Anterior cingulate cortex (tissue), 58 donors: ENCODE results near the gene TCHH.
A peak's percentile ranks its signal among the peaks of the same experiment; 100 is the strongest.
"Not testable (repeated sequence)": the region's sequence is repeated elsewhere in the genome, so short reads cannot be mapped to it uniquely, and the experiment has no call there.

ENCODE experiments used
- DNase-seq, 58 donors: peaks; one replicate each; lab custom pipeline; 2025; lab: John Stamatoyannopoulos, UW

TCHH gene, protein sequence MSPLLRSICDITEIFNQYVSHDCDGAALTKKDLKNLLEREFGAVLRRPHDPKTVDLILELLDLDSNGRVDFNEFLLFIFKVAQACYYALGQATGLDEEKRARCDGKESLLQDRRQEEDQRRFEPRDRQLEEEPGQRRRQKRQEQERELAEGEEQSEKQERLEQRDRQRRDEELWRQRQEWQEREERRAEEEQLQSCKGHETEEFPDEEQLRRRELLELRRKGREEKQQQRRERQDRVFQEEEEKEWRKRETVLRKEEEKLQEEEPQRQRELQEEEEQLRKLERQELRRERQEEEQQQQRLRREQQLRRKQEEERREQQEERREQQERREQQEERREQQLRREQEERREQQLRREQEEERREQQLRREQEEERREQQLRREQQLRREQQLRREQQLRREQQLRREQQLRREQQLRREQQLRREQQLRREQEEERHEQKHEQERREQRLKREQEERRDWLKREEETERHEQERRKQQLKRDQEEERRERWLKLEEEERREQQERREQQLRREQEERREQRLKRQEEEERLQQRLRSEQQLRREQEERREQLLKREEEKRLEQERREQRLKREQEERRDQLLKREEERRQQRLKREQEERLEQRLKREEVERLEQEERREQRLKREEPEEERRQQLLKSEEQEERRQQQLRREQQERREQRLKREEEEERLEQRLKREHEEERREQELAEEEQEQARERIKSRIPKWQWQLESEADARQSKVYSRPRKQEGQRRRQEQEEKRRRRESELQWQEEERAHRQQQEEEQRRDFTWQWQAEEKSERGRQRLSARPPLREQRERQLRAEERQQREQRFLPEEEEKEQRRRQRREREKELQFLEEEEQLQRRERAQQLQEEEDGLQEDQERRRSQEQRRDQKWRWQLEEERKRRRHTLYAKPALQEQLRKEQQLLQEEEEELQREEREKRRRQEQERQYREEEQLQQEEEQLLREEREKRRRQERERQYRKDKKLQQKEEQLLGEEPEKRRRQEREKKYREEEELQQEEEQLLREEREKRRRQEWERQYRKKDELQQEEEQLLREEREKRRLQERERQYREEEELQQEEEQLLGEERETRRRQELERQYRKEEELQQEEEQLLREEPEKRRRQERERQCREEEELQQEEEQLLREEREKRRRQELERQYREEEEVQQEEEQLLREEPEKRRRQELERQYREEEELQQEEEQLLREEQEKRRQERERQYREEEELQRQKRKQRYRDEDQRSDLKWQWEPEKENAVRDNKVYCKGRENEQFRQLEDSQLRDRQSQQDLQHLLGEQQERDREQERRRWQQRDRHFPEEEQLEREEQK (N-terminal part only)

DNA sequence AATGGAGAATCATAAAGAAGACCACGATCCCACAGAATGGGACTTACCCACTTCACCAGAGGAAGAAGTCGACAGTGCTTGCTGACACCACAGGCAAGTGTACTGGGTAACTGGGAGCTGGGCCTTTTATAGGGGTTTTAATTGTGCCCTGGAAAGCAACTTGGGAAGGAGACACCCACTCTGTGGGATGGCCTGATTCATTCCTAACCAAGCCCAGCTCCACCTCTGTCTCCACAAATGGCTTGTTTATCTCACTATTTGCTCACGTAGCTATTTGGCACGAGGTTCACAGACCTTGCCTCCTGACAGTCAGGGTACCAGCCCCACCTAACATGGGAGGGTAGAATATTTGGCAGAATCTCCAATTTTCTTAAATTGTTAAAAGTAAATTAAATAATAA lies at the start of gene TCHH:
TSS of gene TCHH (minus strand) at position 101 of the 400 bp plus-strand sequence. CDS start 1,364 bp downstream, outside the sequence.
- no peak for DNase-seq

DNA sequence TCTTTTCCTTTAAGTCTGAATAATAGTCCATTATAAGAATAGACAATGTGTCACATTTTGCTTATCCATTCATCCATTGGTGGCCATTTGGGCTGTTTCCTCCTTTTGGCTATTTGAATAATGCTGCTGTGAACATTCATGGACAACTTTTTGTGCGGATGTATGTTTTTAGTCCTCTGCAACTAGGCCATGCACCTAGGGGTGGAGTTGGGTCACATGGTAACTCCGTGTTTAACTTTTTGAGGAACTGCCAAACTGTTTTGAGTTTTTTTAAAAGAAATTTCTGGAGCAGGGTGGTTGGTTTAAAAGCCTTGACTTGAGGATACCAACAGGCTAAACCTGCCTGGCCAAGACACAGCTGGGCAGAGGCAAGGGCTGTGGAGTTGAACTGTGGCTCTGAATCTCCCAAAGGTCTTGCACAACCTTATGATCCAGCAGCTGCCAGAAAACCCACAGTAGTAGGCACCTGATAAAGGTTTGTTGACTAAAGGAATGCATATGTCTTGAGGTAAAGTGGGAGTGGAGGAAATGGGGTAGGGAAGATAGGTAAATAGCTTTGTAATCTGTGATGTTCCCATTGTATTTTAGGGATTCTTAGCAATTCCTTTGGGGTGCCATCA lies 49.4 kb upstream of the TCHH start:
- DNase-seq, result no peak

DNA sequence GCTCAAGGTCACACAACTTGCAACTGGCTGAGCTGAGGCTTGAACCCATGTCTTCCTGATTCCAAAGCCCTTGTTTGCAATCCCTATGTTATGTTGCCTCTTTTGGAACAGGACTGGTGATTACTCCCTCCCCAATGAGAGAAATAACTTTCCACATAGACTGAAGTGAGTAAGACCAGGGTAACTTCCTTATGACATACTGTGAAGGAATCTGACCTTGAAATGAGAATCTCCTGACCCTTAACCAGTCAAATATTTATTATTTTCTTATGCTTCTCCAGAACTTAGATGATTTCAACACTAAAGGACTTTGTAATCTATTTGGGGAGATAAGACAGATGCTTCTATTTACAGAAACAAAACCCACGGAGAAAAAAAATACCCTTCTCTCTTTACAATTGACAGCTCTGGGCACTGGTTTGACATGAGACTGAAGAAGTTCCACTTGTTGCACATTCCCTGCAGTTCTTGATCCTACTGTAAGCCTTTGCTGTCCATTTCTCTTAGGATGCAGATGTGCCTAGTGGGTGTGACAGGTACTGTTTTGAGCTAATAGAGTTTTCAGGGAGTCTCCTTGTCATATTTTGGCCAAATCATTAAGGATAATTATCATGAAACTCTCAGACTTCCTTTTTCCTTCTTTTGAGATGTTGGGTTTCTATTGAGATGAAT lies 47.7 kb upstream of the TCHH start:
- no peak for DNase-seq

DNA sequence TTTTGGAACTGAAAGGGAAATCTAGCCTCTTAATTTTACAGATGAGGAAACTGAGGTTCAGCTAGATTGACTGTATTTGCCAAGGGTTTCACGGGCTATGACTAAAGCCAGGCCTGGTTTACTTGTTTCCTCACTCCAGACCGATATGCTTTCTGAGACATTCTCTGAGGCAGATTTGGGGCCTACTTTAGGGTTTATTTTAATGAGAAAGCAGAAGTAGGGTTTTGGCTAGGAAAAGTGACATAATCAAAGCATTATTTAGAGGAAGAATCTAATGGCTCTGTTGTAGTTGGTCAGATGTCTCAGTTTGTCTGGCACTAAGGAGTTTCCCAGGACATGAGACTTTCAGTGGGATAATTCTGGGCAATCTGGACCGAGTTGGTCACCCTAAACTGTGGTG lies 45.3 kb upstream of the TCHH start:
- DNase-seq, result no peak

DNA sequence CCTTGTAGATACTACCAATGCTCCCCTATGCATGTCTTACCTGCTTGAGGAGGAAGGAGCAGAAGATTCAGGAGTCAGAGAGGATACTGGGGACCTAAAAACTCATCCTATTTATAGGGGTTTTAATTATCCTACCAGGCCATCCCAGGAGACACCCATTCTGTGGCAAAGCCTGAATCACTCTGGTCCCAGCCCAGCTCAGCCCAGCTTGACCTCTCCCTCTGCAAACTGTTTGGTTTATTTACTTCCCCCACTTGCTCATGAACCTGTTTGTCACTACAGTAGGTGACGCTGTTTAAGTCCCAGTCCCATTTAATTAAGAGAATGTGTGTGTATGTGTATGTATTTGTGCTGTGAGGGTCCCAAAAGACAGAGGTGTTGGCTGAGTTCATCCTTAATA lies 43.9 kb upstream of the TCHH start, which contains the start of gene RPTN:
TSS of gene RPTN (minus strand) at position 85 of the 400 bp plus-strand sequence. CDS start 1,339 bp downstream, outside the sequence.
- no peak for DNase-seq

DNA sequence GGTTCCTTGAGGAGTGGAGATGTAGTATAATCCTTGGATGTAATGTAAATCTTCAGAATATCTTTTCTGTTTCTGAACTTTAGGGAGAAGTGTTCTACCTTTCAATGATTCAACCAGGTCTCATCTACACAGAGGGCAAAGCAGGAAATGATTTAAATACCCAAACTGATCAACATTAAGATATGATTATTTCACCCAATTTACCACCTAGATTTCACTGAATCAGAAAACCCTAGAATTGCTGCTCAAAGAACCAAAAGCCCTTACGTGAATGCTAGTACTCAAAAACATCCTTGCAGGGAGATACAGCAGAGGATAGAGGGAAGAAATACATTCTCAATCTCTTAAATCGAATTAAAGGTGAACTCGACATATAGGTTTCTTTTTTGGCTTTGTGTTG lies 38.8 kb upstream of the TCHH start:
- DNase-seq, result no peak

DNA sequence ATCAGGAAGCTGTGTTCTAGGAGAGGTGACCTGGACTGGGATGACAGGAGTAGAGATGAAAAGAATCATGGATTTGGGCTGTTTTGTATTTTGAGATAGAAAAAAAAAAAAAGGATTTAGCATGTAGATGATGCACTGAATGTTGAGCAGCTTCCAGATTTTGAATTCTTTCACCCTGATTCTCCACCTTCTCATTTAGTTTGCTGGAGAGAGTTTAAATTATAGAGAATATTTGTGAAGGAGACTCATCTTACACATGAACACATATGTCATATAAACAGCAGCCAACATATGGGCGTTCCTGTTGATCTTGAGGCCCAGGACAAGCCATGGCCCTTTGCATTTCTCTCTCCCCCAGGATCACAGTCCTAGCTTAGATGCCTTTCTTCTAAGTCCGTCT lies 36.4 kb upstream of the TCHH start:
- DNase-seq, result no peak

DNA sequence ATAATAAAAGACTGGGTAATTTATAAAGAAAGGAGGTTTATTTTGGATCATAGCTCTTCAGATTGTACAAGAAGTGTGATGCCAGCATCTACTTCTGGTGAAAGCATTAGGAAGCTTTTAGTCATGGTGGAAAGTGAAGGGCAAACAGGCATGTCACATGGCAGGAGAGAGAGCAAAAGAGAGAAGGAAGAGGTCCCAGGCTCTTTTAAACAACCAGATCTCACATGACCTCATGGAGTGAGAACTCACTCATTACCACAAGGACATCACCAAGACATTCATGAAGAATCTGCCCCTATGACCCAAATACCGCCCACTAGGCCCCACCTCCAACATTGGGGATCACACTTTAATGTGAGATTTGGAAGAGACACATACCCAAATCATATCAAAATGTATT lies 33.7 kb upstream of the TCHH start:
- DNase-seq, result no peak

DNA sequence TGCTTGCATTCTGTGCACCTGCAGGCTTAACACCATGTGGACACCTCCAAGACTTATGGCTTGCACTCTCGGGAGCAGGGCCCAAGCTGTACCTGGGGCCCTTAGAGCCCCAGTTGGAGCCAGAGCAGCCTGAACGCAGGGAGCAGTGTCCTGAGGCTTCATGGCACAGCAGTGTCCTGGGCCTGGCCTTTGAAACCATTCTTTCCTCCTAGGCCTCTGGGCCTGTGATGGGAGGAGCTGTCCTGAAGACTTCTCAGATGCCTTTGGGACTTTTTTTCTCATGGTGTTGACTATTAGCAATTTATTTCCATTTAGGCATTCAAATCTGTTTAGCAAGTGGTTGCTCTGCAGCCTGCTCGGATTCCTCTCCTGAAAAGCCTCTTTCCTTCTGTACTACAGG lies 32.8 kb upstream of the TCHH start:
- no peak for DNase-seq

DNA sequence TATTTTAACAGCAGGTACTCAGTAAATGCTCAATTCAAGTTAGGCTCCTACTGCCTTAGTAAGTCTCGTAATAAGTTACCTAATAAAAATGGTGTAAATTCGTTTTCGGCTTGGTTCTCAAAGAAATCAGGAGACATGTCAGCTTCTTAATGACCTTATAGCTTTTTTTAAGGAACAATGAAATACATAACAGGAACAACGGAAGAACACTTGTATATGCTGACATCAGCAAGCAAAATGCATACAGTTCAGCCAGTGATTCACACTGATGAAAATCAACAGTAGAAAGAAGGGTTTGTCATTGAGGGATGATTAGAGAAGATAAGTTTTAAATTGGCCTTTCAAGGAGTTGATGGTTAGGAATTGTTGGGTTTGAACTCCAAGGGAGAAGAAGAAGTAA lies 30.5 kb upstream of the TCHH start:
- no peak for DNase-seq

DNA sequence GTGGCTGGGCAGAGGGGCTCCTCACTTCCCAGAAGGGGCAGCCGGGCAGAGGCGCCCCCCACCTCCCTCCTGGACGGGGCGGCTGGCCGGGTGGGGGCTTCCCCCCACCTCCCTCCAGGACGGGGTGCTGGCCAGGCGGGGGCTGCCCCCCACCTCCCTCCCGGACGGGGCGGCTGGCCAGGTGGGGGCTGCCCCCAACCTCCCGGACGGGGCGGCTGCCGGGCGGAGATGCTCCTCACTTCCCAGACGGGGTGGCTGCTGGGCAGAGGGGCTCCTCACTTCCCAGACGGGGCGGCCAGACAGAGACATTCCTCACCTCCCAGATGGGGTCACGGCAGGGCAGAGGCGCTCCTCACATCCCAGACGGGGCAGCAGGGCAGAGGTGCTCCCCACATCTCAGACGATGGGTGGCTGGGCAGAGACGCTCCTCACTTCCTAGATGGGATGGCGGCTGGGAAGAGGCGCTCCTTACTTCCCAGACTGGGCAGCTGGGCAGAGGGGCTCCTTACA lies 29.5 kb upstream of the TCHH start:
- not testable (repeated sequence) for DNase-seq

DNA sequence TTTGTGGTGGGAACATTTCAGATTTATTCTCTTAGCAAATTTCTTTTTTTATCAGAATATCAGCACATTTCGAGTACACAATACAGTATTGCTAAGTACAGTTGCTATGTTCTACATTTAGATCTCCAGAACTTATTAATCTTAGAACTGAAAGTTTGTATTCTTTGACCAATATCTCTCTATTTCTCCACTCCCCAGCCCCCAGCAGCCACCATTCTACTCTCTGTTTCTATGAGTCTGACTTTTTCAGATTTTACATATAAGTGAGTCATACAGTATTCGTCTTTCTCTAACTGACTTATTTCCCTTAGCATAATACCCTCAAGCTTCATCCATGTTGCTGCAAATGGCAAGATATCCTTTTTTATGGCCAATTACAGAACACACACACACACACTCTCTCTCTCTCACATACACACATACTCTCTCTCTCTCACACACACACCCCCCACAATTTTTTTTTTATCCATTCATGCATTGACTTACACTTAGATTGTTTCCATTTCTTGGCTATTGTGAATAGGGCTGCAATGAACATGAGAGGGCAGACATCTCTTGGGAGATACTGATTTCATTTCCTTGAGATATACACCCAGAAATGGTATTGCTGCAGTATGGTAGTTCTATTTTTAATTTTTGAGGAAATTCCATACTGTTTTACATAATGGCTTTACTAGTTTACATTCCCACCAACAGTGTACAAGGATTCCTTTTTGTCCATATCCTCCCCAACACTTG lies 28.1 kb upstream of the TCHH start:
- no peak for DNase-seq

DNA sequence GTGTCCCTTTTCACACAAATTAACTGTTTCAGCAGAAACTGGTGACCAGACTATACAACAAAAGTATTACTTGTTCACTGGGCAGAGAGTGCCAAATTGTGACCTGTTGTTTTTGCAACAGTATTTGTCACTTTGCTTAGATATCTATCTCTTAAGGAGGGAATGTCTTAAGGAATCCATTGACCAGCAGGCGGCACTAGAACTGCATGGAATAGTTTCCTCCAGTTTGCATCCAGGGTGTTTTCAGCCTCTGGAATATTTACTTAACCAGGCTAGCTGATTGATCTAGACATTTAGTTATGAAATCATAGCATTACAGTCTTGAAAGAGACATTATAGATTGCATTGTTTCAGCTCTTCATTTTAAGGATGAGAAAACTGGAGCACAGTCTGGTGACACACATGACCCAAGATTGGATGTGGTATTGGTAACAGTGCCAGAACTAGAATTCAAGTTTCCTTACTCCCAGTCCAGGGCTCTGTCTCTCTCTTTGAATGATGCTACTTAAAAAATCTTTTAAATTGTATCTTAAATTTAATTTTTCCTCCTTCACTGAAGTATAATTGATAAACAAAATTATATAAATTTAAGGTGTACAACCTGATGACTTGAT lies 26.8 kb upstream of the TCHH start:
- DNase-seq, result peak in 30 of 58 donors; percentile 0 to 52 (median 6)

DNA sequence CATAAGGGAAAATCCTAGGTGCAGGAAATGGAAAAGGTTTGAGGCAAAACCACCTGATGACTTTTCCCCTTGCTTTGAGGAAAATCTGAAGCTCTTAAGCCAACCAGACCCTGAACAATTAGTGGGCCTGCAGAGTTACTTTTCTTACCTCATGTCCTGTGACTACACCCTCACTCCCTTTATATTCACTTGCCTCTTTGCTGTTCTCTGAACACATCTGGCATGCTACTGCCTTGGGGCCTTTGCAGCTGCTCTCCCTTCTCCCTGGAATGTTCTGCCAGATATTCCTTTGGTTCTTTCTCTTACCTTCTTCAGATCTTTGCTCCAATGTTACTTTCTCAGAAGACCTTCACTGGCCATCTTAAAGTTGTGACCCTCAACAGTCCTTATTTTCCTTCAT lies 22.0 kb upstream of the TCHH start:
- no peak for DNase-seq

DNA sequence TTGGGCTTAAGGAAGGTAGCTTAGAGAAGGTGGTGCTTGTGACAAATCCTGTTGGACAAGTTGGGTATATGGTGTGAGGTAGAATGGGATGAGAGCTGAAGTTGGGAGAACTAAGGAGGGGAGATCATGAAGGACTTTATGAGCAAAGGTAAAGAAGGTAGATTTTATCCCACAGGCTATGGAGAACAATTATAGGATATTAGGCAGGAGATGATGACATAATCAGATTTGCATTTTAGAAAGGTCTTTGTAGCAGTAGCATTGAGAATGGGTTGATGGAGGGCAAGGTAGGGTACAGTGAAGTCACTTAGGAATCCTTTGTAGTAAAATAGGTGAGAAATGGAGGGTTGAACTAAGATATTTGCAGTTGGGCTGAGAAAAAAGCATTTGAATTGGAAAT lies 14.9 kb upstream of the TCHH start:
- DNase-seq, result no peak

DNA sequence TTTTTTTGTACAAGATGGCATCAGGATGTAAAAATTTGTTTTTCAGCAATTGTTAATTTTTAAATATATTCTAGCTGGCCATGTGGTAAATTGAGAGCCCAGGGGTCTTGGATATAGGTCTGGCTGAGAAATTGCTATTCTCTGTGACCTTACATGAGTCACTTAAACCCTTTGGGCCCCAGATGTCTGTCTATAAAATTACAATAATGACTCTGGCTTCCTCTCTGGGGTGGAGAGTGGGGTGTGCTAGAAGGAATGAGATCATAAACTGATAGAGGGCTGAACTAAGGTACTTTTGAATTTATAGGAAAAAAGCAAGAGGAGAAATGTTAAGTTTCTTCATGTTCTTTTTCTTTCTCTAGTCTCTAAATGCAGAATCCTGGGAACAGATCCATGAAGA lies 12.4 kb upstream of the TCHH start:
- no peak for DNase-seq

DNA sequence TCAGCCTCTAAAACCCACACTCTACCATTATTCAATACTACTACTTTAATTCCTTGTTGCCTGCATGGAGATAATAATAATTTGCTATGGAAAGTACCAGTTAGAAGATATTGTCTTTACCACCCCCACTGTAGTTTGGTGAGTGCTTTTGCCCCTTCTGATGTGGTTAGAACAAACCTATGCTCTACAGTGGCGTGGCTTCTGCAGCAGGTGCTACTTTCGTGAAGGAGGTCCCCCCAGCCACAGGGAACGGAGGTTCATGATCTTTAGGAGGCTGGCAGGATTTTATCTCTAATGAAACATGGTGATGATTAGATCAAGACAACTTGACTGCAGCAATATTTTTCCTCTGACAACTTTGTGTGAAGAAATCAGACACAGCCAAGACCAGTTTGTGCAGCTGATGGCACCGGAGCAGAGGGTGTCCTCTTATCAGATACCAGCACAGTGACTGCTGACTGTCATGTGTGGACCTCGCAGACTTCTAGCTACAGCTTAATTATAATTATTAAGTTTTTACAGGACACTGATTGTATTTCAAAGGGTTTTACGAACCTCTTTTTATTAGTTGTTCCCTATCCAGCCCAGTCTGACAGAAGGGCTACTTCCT lies 10.7 kb upstream of the TCHH start:
- no peak for DNase-seq

DNA sequence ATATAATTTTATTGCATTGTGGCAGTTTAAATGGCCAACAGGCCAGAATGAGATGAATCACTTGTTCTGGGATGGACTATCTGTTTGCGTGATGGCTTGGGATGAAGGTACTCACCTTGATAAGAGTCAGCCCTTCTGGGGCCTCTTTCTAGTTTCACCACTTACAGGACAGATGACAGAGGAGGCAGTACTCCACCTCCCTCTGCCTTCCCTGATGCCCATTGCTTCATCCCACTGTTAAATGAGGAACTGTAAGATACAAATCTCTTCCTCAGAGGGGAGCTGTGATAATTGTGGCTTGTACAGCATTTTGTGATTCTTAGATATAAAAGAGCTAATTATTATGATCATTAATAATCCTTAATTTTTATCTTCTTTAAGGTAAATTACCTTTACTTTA lies 3.7 kb upstream of the TCHH start:
- DNase-seq, result no peak
